IPS-NIHi11 (cell line): ENCODE data around the gene HIGD2A.

Experiments used
- DNase-seq: peaks from one replicate; pipeline ENCODE4 v3.0.0; 2012; ENCODE audit warnings: mixed read lengths, low spot score

Gene HIGD2A

GRCh38 chr5:176415952-176416924, 27.7 kb downstream of the HIGD2A start, which contains the start of gene CLTB:
TSS of gene CLTB (minus strand) at chr5:176416539. CDS start at chr5:176416363, 176 bp downstream.
- DNase-seq: peak; percentile 99

GRCh38 chr5:176416965-176417364, 28.4 kb downstream of the HIGD2A start:
- no peak for DNase-seq

GRCh38 chr5:176418251-176418650, 29.7 kb downstream of the HIGD2A start:
- no peak for DNase-seq

- DNase-seq: no peak
Measured at GRCh38 chr5:176420086-176420485, 31.5 kb downstream of the HIGD2A start.

- no peak for DNase-seq
Measured at GRCh38 chr5:176420972-176421544, 32.5 kb downstream of the HIGD2A start.

GRCh38 chr5:176424181-176424580, 35.6 kb downstream of the HIGD2A start:
- DNase-seq: no peak

- DNase-seq: no peak
Measured at GRCh38 chr5:176425138-176425537, 36.6 kb downstream of the HIGD2A start.

GRCh38 chr5:176425791-176426190, 37.2 kb downstream of the HIGD2A start:
- no peak for DNase-seq

GRCh38 chr5:176426876-176427275, 38.3 kb downstream of the HIGD2A start:
- DNase-seq: no peak

- no peak for DNase-seq
Measured at GRCh38 chr5:176427971-176428370, 39.4 kb downstream of the HIGD2A start.

GRCh38 chr5:176429972-176430371, 41.4 kb downstream of the HIGD2A start:
- DNase-seq: no peak

GRCh38 chr5:176432707-176433106, 44.2 kb downstream of the HIGD2A start:
- DNase-seq: no peak

- DNase-seq: no peak
Measured at GRCh38 chr5:176436656-176437055, 48.1 kb downstream of the HIGD2A start.

GRCh38 chr5:176438959-176439757, 50.6 kb downstream of the HIGD2A start:
- DNase-seq: no peak
